GM19438 (cell line): ENCODE data around the gene DAAM1.

ENCODE experiments used
- ATAC-seq: cut with Tn5 transposase; IDR thresholded peaks from one replicate; pipeline ENCODE4 v1.9.1; 2021; ENCODE audit warnings: low read depth; ENCODE audit not compliant: unreplicated experiment

DAAM1 gene

GRCh38 chr14:59356767-59357166 lies 168.3 kb downstream of the DAAM1 start:
- ATAC-seq, result no peak

DNA sequence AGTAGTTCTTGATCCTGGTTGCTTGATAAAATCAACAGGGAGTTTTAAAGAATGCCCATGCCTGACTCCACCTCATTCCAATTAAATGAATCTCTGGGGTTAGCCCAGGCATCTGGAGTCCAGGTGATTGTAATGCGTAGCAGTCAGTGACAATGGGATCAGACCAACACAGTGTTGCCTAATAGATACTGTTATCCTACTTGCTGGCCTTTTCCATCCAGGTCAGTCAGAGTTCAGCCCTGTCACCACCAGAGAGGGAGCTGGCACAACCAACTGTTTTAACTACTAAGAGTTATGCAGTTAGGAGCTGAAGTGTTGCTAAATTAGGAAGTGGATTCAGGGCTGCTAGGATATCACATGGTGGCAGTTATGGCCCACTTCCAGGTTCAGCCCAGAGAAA lies 169.6 kb downstream of the DAAM1 start:
- ATAC-seq, result no peak

DNA sequence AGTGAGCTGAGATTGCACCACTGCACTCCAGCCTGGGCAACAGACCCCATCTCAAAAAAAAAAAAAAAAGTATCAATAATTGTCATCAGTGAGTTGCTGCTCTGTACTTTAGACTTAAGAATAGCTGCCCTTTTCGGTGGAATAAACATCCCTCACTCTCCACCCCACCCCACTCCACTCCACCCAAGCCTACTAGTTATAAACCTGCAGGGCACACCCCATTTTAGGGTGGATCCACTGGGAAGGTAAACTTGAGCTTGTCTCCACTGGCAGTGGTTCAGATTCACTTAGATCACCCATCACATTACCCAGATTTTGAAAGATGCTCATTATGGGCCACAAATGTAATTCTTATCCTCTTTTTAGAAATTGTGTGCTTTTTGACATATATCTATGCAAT lies 170.3 kb downstream of the DAAM1 start:
- no peak for ATAC-seq

DNA sequence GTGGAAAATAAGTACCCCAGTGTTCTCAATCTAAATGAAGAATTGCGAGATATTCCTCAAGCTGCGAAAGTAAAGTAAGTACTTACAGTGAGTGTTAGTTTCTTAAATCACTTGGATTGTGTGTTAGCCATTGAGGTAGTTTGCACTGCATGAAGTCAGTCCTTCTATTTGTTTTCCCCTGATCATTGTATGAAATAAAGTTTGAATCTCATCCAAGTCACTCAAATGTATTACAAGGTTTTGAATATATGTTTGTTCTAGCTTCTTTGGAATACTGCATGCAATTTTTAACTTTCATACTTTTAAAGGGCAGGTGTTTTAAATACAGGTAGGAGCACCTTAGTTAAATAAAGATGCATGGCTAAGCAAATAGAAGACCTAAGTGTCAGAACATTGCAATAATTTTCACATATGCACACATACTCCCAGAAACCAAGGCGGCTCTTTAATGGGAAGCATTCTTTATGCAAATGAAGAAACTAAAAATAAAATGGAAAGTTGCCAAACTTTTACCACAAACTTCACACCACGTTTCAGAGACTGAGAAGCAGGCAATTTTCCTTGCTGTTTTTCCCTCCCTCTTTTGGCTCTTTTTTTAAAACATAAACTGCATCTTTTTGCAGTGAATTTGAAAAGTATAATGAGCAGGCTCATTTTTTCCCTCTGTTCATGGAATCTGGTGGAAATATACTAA lies 171.1 kb downstream of the DAAM1 start:
- no peak for ATAC-seq

- ATAC-seq, result no peak
Measured at GRCh38 chr14:59360233-59360632, 171.8 kb downstream of the DAAM1 start.

GRCh38 chr14:59360923-59361794 lies 172.7 kb downstream of the DAAM1 start:
- ATAC-seq, result no peak

GRCh38 chr14:59362513-59362912 lies 174.0 kb downstream of the DAAM1 start:
- no peak for ATAC-seq

GRCh38 chr14:59363531-59364226 lies 175.2 kb downstream of the DAAM1 start:
- ATAC-seq, result no peak

- no peak for ATAC-seq
Measured at GRCh38 chr14:59370158-59370742, 181.8 kb downstream of the DAAM1 start.

DNA sequence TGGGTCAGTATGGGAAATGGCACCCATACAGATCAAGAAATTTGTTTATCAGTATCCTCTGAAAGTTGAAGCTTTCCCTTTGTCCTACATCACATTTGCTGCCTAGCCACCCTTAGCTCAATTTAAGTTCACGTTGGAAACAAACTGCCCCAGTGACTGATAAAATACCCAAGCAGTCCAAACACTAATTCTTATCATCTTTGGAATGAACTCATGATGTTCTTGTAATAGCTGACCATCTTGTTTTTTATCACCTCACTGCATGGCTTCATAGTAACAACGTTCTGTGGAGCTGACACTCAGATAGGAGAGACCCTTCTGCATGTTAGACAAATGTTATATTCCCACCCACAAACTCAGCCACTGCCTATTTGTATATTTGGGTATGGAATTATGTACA lies 183.3 kb downstream of the DAAM1 start:
- no peak for ATAC-seq

- ATAC-seq, result no peak
Measured at GRCh38 chr14:59374048-59374447, 185.6 kb downstream of the DAAM1 start.

- no peak for ATAC-seq
Measured at GRCh38 chr14:59376686-59377085, 188.2 kb downstream of the DAAM1 start.

- ATAC-seq, result no peak
Measured at GRCh38 chr14:59377491-59377890, 189.0 kb downstream of the DAAM1 start.

GRCh38 chr14:59377991-59378601 lies 189.6 kb downstream of the DAAM1 start:
- ATAC-seq, result no peak

GRCh38 chr14:59389936-59390335 lies 201.5 kb downstream of the DAAM1 start:
- ATAC-seq, result no peak

DNA sequence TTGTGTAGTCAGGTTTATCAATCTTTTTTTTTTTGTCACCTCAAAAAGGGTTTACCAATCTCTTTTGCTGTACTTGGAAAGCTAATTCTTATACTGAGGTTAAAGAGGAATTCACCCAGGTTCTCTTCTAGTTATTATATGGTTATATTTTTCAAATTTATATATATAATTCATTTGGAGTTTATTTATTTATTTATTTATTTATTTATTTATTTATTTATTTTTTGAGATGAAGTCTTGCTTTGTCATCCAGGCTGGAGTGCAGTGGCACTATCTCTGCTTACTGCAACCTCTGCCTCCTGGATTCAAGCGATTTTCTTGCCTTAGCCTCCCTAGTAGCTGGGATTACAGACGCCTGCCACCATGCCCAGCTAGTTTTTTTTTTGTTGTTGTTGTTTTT lies 202.9 kb downstream of the DAAM1 start:
- ATAC-seq, result no peak

DNA sequence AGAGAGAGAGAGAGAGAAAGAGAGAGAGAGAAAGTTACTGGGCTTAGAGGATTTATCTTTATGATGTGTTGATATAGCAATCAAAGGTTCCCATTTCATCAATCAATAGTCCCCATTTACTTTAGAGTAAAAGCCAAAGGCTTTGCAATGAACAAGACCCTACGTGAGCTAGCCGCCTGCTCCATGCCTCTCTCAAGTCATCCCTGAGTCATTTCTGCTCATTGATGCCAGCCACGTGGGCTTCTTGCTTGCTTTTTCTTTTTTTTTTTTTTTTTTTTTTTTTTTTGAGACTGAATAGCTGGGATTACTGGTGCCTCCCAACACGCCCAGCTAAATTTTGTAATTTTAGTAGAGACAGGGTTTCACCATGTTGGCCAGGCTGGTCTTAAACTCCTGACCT lies 205.8 kb downstream of the DAAM1 start:
- no peak for ATAC-seq

GRCh38 chr14:59395672-59396071 lies 207.2 kb downstream of the DAAM1 start:
- no peak for ATAC-seq

- no peak for ATAC-seq
Measured at GRCh38 chr14:59398841-59399240, 210.4 kb downstream of the DAAM1 start.

DNA sequence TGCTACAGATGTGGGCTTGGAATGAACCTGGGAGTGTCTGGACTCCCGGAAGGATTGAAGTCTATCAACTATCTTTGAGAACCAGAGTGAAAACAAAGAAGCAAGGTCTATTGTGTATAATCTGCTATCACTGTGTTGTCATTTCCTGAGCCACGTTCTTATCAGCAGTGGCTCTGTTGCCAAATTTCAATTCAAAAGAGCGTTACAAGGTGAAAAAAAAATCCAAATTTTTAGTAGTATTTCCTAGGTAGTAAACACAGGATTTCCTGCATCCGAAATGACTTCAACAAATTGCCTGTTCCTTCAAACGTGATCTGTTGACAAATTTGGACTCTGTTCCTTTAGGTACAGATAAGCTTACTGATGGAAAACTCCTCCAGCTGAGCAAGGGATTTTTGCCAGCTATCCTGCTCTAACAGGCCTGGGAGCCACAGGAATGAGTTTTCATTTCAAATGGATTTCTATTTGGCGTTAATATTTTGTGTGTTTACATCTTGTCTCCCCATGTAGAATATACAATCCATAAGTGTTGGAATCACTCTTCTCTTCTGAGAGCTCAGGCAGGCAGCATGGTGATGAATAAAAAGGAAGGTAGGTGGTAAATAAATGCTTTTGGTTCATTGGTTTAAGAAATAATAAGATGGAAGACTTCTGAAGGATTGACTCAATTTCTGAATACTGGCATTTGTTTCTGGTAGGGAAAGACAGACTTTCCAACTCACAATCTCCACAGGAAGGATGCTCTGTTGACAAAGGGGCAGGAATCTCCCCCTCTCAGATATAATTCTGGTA lies 218.2 kb downstream of the DAAM1 start:
- ATAC-seq, result no peak
